NT2/D1 (cell line): Measurements from ENCODE around the gene PIGA.

Experiments
- YY1 ChIP-seq: IDR thresholded peaks from 2 replicates; pipeline ENCODE4 v1.6.1; 2011; ENCODE audit not compliant: insufficient read length, insufficient read depth
- ZNF274 ChIP-seq: IDR thresholded peaks from 2 replicates; pipeline ENCODE4 v1.6.1; 2011; ENCODE audit warnings: mild to moderate bottlenecking, low read depth, low read length

- TF ChIP-seq YY1 (no peak), ZNF274 (no peak)
Observed at GRCh38 chrX:15292861-15293260, 42.5 kb downstream of the PIGA start.
